HG03039 (cell line): ENCODE data around the gene PSENEN.

Experiments used
- ATAC-seq: cut with Tn5 transposase; IDR thresholded peaks from one replicate; pipeline ENCODE4 v1.9.1; 2021; ENCODE audit warnings: mild to moderate bottlenecking, moderate library complexity; ENCODE audit not compliant: unreplicated experiment

Gene PSENEN

DNA sequence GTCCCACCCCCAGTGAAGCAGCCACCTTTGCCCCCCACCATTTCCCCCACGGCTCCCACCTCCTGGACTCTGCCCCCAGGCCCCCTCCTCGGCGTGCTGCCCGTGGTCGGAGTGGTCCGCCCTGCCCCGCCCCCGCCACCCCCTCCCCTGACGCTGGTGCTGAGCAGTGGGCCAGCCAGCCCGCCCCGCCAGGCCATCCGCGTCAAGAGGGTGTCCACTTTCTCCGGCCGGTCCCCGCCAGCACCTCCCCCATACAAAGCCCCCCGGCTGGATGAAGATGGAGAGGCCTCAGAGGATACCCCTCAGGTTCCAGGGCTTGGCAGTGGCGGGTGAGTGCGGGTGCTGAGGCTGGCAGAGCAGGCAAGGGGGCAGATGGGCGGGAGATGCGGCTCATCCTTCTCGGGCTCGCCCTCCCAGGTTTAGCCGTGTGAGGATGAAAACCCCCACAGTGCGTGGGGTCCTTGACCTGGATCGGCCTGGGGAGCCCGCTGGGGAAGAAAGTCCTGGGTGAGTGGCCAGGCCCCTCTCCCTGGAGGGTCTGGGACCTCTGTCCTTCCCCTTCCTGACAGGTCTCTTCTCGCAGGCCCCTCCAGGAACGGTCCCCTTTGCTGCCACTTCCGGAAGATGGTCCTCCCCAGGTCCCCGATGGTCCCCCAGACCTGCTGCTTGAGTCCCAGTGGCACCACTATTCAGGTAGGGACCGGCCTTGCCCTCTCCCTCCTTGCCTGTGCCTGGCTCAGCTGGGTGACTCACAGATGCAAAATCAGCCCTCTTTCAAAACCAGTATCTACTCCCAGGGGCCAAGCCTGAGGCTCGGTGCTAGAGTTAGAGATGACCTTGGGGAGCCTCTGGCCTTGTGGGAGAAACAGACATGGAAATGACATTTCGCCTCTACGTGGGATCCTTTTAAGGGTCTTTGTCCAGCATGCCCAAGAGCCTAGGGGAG, 12.0 kb upstream of the PSENEN start:
- ATAC-seq: no peak

DNA sequence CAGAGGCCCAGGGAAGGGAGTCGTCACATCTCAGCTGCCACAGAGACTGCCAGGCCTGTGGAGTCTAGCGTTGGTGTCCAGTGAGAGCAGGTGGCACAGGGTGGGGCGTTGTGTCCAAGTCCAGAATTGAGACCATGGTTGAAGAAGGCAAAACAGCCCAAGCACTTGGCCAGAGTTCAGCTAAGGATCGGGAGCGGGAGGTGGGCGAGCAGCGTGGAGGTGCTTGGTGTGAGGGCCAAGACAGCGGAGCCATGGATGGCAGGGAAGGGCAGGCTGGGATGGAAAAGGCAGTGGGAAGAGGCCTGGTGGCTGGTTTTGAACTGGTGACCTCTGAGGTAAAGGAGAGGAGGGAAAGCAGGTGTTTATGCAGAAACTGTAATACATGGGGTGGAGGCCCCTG, 11.2 kb upstream of the PSENEN start:
- ATAC-seq: no peak

DNA sequence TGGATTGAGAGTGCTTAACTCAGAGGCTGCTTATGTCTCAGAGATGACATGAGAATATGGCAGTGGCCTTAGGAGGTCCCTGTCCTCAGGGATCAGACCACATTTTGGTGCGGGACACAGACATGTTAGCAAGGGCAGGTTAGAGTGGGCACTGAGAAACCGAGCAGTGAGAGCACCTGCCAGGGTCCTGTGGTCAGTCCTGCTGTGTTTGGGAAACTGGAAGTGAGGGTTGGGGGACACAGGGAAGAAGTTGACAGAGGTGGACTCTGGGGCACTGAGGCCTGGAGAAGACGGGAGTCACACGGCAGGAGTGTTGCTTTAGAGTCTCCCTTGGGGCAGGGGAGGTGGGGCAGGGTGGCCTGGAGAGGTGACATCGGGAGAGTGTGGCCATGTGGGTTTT, 10.6 kb upstream of the PSENEN start:
- ATAC-seq: no peak

DNA sequence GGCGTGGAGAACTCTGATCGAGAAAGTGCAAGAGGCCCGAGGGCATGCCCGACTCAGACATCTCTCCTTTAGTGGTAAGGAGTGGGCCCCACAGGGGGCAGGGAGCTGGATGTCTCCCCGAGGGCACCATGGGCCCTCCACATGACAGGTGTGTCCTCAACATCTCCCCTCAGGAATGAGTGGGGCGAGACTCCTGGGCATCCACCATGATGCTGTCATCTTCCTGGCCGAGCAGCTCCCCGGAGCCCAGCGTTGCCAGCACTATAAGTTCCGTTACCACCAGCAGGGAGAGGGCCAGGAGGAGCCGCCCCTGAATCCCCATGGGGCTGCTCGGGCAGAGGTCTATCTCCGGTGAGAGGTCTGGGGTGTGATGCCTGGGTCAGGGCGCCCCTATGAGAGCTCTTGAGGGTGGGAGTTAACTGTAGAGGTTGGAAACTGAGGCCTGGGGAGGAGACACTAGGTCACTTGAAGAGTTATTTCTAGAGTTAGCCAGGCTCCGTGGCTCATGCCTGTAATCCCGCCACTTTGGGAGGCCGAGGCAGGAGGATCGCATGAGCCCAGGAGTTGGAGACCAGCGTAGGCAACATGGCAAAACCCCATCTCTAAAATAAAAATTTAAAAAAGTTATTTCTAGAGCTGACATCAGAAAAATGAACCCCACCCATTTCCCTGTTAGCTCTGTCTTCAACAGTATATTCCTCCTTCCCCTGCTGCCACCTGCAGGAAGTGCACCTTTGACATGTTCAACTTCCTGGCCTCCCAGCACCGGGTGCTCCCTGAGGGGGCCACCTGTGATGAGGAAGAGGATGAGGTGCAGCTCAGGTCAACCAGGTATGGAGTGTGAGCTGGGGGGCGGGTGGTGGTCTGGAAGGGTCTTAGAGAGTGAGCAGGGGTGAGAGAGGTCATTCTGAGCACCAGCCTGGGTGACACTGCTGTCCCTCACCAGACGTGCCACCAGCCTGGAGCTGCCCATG, 8.3 kb upstream of the PSENEN start:
- ATAC-seq: no peak

DNA sequence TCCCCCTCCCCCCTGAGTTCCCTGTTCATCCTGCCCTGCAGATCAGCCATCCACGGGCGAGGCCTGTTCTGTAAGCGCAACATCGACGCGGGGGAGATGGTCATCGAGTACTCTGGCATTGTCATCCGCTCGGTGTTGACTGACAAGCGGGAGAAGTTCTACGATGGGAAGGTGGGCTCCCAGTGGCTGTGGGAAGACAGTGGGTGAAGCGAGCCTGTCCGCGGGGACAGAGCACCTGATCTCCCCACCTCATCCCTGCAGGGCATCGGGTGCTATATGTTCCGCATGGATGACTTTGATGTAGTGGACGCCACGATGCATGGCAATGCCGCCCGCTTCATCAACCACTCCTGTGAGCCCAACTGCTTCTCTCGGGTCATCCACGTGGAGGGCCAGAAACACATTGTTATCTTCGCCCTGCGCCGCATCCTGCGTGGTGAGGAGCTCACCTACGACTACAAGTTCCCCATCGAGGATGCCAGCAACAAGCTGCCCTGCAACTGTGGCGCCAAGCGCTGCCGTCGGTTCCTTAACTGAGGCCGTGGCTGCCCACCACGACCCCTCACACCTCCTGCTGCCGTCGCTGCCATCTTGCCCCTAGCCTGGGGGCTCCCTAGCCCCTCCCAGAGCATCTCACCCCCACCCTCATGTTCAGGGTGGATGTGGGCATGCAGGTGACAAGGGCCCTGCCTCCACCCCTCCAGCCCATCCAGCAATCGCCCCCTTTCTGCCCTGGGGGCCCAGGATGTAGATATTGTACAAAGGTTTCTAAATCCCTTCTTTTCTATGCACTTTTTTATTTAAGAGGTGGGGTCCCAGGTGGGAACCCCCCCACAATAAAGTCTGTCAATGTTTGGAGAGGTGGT, 7.2 kb upstream of the PSENEN start:
- no peak for ATAC-seq

DNA sequence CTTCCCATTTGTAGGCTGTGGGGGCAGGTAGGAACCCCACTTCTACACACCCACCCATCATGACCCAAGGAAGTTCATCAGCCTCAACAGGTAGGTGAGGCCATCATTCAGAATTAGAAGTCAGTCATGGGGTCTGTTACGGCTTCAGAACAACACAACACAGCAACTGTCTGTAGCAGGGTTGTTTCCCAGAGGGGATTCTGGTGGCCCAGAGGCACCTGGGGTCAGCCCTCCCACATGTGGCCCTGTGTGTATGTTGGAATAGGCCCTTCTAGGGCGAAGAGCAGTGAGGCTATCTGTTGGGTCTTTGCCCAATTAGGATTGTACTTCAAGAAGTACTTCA, 6.6 kb upstream of the PSENEN start:
- no peak for ATAC-seq

DNA sequence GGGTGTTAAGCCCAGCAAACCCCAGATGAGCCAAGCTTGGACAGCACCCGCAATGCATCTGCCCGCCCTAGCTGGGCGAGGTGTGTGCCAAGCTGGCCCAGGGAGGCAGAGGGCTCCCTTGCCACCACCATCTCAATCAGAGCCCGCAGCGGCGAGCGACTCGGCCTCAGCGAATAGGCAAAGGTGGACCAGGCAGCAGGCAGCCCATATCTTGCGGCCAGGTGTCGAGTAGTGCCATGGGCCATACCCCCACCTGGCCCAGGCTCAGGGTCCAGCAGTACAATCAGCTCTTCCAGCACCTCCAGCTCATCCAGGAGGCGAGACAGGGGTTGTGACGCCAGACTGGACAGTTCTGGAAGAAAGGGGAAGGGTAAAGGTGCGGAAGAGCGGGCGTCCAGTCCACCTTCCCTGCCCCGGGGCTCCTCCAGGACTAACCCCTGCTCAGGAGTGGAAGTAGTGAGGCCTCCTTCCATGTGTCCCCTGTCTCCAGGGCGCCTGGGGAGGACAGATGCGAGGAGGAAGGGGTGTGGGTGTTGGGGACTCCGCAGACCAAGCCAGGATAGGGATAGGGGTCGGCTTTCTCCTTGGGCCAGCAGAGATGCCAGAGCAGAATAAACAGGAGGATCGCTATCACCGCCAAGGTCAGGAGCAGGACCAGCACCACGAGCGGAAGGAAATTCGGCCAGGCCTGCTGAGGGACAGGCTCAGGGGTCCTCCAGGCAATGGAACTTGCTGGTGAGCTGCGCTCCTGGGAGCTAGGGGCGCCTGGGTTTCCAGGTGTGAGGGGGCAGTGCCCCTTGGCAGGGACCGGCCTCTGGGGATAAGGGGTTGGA, 6.0 kb upstream of the PSENEN start:
- no peak for ATAC-seq

DNA sequence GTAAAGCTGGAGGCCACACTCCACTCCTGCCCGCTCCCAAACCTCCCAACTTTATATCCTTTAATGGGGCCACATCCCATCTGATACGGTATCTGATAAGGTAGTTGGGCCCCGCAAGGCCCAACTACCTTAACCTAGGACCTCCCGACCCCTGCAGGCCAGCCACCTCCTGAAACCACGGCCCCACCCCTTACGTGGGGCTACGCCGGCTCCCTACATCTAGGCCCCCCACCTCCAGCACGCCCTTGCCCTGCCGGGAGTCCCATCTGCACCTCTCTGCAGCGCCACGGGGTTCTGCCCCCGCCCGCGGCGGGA, 5.4 kb upstream of the PSENEN start:
- peak; percentile 8 for ATAC-seq

DNA sequence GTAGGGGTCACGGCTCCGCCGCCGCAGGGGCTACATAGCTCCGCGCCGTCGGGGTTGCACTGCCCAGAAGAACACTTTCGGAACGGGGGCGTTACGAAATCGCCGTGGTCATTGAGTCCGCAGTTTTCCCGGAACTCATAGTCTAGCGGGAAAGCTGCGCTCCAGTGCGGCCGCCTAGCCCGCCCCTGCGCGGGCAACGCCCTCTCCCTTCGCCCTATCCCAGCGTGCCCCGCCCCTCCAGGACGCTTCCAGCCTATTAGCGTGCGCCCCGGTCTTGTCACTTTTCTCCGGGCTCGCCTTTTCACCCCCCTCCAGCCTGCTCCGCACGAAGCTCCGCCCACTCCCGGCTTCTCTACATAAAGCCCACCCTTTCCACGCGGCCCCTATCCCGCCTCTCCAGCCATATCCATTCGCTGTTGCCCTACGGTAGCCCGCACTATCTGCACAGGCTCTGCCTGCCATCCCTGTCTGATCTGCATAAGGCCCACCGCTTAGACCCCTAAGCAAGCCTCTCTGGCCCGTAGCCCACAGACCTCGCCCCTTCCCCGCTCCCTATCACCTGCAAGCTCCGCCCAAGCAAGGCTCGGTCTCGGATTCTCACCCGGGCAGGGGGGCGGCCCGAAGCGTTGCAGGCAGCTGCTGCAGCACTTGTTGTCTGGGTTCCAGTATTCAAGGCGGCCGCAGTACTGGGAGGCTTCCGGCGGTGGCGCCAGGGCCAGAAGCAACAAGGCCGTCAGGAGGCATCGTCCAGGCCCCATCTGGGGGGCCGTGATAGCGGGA, 4.8 kb upstream of the PSENEN start:
- ATAC-seq: peak; percentile 47

DNA sequence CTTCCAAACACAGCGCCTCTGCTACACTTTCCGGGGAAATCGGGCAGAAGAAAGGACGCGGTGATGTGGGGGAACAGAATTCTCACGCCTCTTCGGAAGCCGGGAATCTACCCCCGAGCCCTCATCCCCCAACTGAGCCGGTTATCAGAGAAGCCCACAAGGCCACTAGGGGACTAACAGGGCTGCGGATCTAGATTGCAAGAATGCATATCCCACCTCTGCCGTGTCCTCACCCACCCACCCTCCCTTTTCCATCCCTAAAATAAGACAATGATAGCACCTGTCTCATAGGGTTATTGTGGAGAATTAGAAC, 4.3 kb upstream of the PSENEN start:
- no peak for ATAC-seq

DNA sequence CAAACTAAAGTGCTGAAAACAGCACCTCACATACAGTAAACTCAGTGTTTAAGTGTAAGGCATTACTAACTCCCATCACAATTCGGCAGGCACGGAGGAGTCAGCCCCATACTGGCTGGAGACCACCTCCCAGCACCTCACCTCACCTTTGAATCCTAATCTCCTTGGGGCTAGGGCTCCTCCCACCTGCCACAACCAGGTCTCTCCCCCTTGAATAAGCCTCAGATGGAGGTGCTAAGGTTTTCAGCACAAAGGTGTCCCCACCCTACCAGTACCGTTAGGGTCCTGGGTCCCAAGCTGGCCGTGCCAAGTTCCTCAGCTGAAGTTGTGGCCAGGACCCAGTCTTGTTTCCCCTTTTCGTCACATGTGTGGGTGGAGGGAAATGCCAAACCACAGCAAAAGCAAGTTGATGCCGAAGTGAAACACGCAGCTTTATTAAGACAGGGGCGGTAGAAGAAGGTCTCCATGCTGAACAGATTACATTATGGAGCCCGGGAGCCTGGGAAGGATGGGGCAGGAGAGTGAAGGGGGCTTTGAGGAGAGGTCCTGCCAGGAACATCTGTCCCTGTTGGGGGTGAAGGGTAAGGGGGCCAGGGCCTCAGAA, 3.2 kb upstream of the PSENEN start, which contains the start of gene IGFLR1:
TSS of gene IGFLR1 (minus strand) at position 332 of the 604 bp plus-strand sequence. CDS start 1,272 bp downstream, outside the sequence.
- ATAC-seq: no peak

DNA sequence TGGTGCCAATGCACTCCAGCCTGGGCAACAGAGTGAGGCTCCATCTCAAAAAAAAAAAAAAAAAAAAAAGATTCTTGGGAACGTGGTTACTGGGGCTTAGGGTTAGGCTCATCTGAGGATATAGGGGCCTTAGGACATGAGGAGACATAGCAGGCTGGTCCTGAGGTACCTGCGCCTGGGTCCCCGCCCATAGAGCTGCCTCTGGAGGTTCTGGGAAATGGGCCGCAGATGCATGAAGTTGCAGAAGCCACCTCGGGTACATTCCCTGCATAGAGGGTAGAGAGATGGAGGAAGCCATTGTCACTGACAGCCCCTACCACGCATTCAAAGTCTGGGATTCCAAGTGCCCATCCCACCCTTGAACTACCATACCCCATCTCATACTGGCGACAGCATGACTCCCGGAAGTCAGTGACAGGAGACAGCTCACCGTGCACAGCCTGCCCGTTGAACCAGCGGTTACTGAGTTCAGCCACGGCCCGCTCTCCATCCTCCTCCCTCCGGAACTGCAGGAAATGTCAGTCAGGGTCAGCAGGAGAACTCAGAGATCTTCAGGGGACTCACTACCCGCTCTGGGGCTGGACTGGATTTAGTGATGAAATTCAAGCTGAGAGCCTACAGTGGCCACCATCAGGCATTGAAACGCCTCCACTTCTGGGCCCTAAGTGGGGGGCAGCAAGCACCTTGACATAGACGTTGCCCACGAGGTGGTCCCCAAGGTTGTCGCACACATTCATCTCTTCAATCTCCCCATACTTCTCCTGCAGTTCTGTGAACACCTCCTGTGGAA, 1.6 kb upstream of the PSENEN start:
- ATAC-seq: no peak

DNA sequence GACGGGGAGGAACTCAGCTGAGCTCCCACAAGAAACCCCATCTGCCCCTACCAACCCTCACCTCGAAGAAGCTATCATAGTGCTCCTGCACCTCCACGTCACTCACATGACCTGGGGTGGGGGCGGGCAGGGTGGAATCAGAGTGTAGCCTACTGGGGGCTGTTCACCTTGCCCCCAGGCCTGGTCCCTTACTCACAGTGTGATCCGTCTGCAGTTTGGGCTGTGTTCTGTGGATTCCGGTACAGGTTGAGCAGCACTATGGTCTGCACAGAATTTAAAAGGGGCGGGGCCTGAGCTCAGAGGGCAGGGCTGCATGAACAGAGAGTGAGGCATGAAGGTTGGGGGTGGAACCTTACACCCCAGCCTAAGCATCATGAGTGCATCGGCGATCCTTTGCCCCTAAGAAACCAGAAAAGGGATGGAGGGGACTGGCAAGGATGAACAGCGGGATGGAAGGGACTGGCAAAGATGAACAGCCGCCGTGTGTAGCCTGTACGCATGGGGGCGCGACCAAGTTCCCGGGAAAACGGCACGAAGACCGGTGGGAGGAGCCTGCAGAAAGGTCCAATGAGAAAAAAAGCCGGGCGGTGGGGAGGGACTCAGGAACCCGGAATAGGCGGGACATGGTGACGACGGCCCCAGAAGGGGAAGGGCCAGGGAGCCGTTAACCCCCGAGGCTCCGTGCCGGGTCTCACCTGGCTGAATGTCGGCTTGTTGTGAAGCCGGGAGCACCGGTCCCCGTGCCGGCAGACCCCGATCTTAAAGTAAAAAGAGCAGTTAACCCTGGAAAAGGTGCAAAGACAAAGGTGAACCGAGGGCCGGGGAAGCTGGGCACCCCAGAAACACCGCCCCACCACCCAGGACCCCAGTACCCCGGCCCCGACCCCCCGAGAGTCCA, 772 bp upstream of the PSENEN start:
- ATAC-seq: peak; percentile 20

DNA sequence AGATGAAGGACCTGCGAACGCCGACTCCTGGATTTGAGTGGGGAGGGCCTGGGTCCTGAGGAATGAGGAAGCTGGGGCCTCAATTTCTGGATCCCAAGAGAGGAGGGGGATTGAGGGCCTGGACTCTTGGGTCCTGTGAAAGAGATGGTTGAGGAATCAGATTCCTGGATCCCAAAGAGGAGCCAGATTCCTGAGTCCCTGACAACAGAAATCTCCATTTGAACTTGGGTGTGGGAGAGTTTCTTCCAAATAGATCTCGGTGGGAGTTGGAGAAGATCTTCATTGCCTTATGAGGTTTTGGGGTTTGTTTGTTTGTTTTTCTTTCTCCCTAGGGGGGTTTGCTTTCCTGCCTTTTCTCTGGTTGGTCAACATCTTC, 624 bp downstream of the PSENEN start:
- ATAC-seq: no peak

DNA sequence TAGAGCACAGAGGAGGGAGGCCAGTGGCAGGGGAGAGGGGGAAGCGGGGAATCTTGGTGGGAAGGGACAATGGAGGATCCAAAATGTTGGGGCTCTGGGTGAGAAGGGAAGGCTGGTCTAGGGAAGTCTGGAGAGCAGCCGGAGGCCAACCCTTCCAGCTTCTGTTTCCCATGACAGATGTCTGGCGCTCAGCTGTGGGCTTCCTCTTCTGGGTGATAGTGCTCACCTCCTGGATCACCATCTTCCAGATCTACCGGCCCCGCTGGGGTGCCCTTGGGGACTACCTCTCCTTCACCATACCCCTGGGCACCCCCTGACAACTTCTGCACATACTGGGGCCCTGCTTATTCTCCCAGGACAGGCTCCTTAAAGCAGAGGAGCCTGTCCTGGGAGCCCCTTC, 1.1 kb downstream of the PSENEN start:
- no peak for ATAC-seq

DNA sequence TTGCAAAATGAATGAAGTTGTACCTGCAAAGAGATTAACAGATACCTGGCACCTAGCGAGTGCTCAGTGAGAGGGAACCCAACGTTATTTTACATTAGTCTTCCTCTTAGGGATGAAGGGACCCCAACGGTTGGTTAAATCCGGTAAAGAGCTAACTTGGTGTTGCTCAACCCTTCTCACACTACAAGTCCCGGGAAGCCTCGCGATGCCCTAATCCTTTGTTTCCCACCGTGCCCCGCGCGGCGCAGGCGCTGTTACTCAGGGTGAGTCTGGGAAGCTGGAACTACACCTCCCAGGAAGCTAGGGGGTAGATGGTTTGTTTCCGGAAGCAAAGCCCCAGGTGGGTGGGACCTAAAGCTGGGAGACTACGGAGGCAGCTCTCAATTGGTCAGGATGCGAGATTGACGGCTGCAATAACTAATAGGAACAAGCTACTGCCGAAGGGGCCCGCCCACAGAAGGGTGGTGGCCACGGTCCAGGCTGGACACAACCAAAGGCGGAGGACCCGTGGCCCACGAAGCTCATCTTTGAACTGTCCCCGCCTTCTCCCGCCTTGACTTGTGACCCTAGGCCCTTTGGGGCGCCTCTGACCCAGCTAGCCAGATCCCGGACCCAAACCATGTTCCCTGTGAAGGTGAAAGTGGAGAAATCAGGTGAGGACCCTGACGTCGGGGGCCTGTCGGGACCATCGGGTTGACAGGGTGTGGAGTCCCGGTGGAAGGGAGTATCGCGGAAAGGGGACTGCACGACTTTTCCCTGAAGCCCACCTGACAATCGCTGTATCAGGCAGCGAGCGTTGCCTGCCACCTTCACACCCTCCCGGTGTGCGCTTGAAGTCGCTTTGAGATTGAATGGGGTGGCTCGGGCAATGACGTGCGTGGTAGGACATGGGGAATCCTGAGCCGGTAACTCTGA, 2.9 kb downstream of the PSENEN start, which contains the start of gene LIN37:
TSS of gene LIN37 (plus strand) at position 471 of the 915 bp plus-strand sequence. CDS start at position 620, 149 bp downstream.
- ATAC-seq: peak; percentile 60
